HG03432 (cell line): ENCODE results near the gene GALNT14.

Experiments used
- ATAC-seq: cut with Tn5 transposase; IDR thresholded peaks from one replicate; pipeline ENCODE4 v1.9.1; 2021; ENCODE audit warnings: mild to moderate bottlenecking, moderate library complexity; ENCODE audit not compliant: unreplicated experiment

GALNT14 gene

DNA sequence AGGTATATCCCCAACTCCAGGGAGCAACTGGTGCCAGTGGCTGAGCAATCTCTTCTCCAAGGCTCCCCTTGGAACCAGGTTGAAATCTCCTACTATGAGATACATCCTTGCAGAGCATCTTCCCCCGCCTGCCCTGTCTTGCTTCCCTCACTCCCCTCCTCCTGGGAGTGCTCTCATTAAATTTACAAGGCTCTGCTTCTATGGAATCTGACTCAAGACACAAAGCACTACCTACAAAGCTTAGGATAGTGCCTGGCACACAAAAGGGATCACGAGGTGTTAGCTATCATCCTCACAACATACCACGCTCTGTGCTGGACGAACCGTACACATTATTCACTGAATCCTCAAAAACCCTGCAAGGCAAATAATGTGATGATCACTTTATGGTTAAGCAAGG lies 121.6 kb downstream of the GALNT14 start:
- no peak for ATAC-seq

- ATAC-seq: no peak
Measured at GRCh38 chr2:31014516-31014915, 123.7 kb downstream of the GALNT14 start.

GRCh38 chr2:31013301-31013700 lies 124.9 kb downstream of the GALNT14 start:
- ATAC-seq: no peak

DNA sequence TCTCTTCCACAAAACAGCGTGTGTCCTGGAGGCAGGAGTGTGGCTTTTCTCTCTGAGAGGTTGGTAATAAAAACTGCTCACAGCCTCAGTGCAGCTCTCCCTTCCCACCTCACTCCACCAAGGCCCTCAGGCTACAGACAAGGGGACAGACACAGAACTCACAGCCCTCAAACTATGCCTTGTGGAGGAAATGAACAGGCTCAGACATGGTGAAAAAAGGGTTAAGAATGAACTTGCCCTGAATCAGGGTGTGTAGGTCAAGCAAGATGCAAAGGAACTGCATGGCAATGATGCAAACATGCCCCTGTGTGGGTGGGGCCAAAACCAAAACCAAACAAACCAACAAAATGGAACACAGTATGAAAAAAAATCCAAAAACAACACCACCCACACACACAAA lies 125.8 kb downstream of the GALNT14 start:
- no peak for ATAC-seq

GRCh38 chr2:31011587-31011986 lies 126.7 kb downstream of the GALNT14 start:
- ATAC-seq: no peak

DNA sequence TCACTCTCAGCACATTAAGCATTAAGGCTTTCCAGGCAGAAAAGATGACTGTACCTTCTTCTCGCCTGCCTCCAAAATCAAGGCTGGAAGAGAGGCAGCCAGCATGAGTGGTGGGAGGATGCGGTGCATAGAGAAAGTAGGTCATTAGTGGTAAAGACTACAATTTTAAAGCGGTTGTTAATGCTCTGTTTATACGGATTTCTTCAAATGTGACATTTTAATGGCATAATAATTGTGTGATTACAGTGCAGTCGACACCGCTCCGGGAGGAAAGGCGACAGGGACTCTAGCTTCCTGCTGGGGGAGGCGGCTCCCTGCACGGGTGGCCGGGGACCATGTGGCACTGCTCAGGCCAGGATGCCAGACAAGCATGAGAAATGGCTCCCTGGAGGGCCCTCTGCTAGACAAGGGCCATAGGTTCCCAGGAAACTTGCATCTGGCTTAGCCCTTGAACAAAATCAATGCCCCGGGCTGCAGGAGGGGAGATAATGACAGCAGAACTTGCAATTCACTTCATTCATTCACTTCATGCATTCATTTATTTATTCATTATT lies 129.6 kb downstream of the GALNT14 start:
- ATAC-seq: no peak

DNA sequence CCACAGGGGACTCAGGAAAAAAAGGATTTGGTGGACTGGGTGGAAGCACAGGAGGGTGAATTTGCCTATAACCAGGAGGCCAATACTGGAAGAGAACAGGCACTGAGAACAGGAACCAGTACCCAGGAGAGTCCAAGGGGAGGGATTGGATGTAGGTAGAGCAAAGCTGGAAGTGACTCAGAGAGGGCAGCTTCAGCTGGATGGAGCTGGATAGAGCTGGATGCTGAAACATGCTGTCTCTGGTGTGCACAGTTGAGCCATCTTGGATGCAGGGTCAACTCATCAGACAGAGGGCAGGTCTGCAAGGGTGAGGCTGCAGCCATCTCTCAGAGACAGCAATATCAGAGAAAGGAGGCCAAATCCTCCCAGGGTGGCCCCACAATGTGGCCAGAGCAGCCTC lies 134.0 kb downstream of the GALNT14 start:
- ATAC-seq: no peak

- no peak for ATAC-seq
Measured at GRCh38 chr2:31003749-31004148, 134.5 kb downstream of the GALNT14 start.

GRCh38 chr2:31002537-31003150 lies 135.6 kb downstream of the GALNT14 start:
- no peak for ATAC-seq

GRCh38 chr2:31000970-31001369 lies 137.3 kb downstream of the GALNT14 start:
- ATAC-seq: no peak

DNA sequence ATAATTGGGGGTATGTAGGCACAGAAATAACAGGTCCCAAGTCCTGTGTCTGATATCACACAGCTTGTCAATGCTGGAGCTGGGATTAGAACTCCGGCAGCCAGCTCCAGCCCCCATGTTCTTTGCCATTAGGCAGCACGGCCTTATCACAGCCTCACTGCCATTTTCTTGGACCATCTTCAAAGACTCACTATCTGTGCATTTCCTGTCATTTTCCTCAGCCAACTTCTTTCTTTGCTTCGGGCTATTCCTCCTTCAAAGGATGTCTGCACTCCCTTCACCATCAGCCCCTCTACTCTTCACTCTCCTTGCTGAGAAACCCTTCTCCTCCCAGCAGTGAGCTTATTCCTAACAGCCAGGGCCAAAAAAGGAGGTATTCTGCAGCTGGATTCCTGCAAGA lies 139.6 kb downstream of the GALNT14 start:
- no peak for ATAC-seq

DNA sequence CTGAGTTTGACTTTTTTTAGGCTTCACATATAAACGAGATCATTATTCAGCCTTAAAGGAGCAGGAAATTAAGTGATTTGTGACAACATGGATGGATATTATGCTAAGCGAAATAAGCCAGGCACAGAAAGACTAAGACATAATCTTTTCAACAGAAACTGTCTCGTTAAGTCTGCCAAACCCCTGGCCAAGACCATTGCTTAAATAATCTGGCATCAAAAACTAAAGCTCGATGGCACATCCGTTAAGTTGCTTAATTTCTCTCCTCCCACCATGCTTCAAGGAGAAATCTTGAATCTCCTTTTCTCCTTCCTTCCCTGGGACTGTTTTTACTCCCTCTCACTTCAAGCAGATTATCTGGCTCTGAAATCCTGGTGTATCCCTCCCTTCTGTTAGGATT lies 140.3 kb downstream of the GALNT14 start:
- ATAC-seq: no peak

- ATAC-seq: no peak
Measured at GRCh38 chr2:30994227-30995056, 143.8 kb downstream of the GALNT14 start.

GRCh38 chr2:30992781-30993180 lies 145.5 kb downstream of the GALNT14 start:
- no peak for ATAC-seq

- ATAC-seq: no peak
Measured at GRCh38 chr2:30990671-30991070, 147.6 kb downstream of the GALNT14 start.

GRCh38 chr2:30990176-30990575 lies 148.1 kb downstream of the GALNT14 start:
- no peak for ATAC-seq

DNA sequence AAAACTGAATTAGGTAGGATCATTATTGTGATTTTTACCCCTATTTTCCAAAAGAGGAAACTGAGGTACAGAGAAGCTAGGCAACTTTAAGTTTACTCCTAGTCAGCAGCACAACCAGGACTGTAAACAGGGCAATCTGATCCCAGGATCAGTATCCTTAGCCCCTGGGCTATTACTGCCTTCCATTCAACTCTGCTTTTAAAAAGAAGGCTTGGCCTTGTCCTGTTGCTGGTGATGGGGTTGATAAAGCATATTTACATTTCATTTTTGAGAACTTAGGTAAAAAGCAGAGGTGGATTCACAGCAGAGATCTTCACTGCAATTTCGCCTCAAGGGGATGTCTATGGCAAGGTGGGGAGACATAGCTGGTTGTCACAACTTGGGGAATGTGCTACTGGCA lies 148.5 kb downstream of the GALNT14 start:
- ATAC-seq: no peak

DNA sequence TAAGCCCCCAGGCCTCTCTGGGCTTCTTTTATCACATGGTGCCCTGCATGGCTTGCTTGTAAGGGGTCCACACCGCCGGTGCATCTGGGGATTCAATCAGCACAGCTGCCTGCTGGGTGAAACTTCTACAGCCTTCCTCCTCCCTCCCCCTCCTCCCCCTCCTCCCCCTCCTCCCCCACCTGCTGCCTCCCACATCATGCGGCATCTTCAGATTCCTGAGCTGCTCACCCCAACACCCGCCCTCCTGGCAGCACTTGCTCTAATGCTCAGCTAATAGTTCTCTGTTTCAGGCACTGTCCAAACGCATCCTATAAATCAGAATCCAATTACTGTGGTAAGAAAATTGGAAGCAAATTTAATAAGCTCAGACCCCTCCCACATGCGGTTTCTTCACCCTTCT lies 150.7 kb downstream of the GALNT14 start:
- ATAC-seq: no peak

DNA sequence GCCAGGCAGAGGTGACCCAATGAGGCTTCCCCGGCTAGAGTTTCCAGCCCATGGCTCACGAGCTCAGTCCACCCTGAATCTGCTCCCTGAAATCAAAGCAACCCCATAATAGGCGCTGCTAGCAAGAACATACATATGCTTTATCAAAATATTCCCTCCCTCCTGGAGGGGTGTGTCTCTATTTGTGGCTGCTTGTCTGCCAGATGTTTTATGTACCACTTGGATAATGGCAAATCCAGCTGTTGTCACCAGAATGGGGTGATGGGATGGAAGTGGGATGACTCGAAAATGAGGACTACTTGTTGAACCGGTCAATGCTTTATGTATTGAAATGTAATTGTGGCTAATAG lies 152.0 kb downstream of the GALNT14 start:
- no peak for ATAC-seq

GRCh38 chr2:30985493-30986230 lies 152.6 kb downstream of the GALNT14 start:
- ATAC-seq: no peak

DNA sequence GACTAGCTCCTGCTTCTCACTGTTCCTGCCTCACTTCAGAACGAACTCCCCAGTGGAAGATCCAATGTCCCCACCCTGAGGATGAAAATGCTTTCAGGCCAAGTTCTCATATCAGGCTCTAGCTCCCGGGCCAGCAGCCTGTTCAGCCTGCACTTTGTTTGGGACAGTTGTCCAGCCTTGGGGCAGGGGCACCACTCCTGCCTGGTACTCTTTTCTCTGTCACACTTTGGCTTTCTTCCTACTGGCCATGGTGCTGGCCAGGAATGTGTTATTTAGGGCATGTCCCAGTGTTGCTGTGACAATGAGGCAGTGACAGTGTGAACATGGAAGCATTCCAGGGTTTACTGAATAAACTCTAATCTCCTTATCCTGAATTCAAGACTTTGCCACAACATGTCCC lies 154.1 kb downstream of the GALNT14 start:
- ATAC-seq: no peak

DNA sequence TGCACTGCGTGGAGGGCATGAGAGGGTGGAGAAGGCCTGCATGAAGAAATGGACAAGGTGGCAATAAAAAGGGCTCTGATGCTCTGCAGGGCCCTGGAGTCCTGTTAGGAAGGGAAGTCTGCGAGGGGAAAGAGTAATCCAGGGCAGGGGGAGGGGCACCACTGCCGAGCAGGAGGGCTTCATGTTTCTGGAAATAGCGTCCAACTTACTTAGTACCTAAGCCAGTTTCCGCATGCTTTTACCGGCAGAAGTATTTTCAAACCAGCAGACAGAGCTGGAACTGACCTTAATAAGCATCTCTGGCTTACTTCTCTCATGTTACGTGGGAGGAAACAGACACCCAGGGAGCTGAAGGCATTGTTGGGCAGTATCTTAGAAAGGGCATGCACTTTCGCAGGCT lies 156.7 kb downstream of the GALNT14 start:
- ATAC-seq: no peak
